Measurements from ENCODE around the gene LDB3.

Gene LDB3

GRCh38 chr10:86724445-86724844, 56.1 kb downstream of the LDB3 start:
- Histone ChIP-seq H3K9ac (ENCODE audit: low read depth, low read length) (no peak overlapping the region), H3K36me3 (ENCODE audit: insufficient read depth, low read length) (no peaks in the 10 kb centered on the region), H3K79me2 (ENCODE audit: insufficient read depth, low read length) (no peaks in the 10 kb centered on the region), H3K9me3 (ENCODE audit: insufficient read depth, low read length, severe bottlenecking) (no peaks in the 10 kb centered on the region), H2AFZ (ENCODE audit: low read depth, low read length) (no peak overlapping the region), H3K4me3 (ENCODE audit: low read depth in 1 of 2, low read length in 2 of 2) (no peak overlapping the region), H4K20me1 (ENCODE audit: insufficient read depth, low read length) (no peaks in the 10 kb centered on the region), H3K4me1 (ENCODE audit: insufficient read depth, low read length) (no peaks in the 10 kb centered on the region), H3K27me3 (ENCODE audit: insufficient read depth, low read length, poor library complexity) (peaks cover 9% of the 10 kb centered on the region), H3K4me2 (ENCODE audit: insufficient read depth, low read length) (no peak overlapping the region), H3K27ac (ENCODE audit: low read length) (no peak overlapping the region)
- no peak for DNase-seq
- ATAC-seq (ENCODE audit: insufficient read depth, low read depth), result no peak
- TF ChIP-seq EZH2 (IDR thresholded peaks at IDR 0.05; ENCODE audit: borderline replicate concordance, low read depth, low read length, severe bottlenecking), result no peak
- no peak for TF ChIP-seq CTCF (IDR thresholded peaks at IDR 0.05; ENCODE audit: borderline replicate concordance, extremely low read depth, low read length, poor library complexity, severe bottlenecking)

GRCh38 chr10:86725980-86726676, 57.8 kb downstream of the LDB3 start:
- no peak overlapping the region for H3K4me2 ChIP-seq (ENCODE audit: insufficient read depth, low read length)
- H3K9me3 ChIP-seq (ENCODE audit: insufficient read depth, low read length, severe bottlenecking), result no peaks in the 10 kb centered on the region
- peaks cover 8% of the 10 kb centered on the region for H3K27me3 ChIP-seq (ENCODE audit: insufficient read depth, low read length, poor library complexity)
- no peaks in the 10 kb centered on the region for H4K20me1 ChIP-seq (ENCODE audit: insufficient read depth, low read length)
- H3K9ac ChIP-seq (ENCODE audit: low read depth, low read length), result no peak overlapping the region
- H3K79me2 ChIP-seq (ENCODE audit: insufficient read depth, low read length), result no peaks in the 10 kb centered on the region
- ATAC-seq (ENCODE audit: insufficient read depth, low read depth) (no peak), DNase-seq (no peak)
- H3K27ac ChIP-seq (ENCODE audit: low read length), result no peak overlapping the region
- H3K36me3 ChIP-seq (ENCODE audit: insufficient read depth, low read length), result no peaks in the 10 kb centered on the region
- H3K4me3 ChIP-seq (ENCODE audit: low read depth in 1 of 2, low read length in 2 of 2), result no peak overlapping the region
- H3K4me1 ChIP-seq (ENCODE audit: insufficient read depth, low read length), result no peaks in the 10 kb centered on the region
- TF ChIP-seq CTCF (IDR thresholded peaks at IDR 0.05; ENCODE audit: borderline replicate concordance, extremely low read depth, low read length, poor library complexity, severe bottlenecking), result no peak
- TF ChIP-seq EZH2 (IDR thresholded peaks at IDR 0.05; ENCODE audit: borderline replicate concordance, low read depth, low read length, severe bottlenecking), result no peak
- H2AFZ ChIP-seq (ENCODE audit: low read depth, low read length), result no peak overlapping the region

GRCh38 chr10:86726677-86726999, 58.3 kb downstream of the LDB3 start:
- Histone ChIP-seq H3K4me2 (ENCODE audit: insufficient read depth, low read length) (no peak overlapping the region), H3K4me1 (ENCODE audit: insufficient read depth, low read length) (no peaks in the 10 kb centered on the region), H2AFZ (ENCODE audit: low read depth, low read length) (no peak overlapping the region), H3K79me2 (ENCODE audit: insufficient read depth, low read length) (no peaks in the 10 kb centered on the region), H3K9ac (ENCODE audit: low read depth, low read length) (no peak overlapping the region), H4K20me1 (ENCODE audit: insufficient read depth, low read length) (no peaks in the 10 kb centered on the region), H3K27ac (ENCODE audit: low read length) (no peak overlapping the region), H3K27me3 (ENCODE audit: insufficient read depth, low read length, poor library complexity) (peaks cover 6% of the 10 kb centered on the region), H3K9me3 (ENCODE audit: insufficient read depth, low read length, severe bottlenecking) (no peaks in the 10 kb centered on the region), H3K4me3 (ENCODE audit: low read depth in 1 of 2, low read length in 2 of 2) (no peak overlapping the region), H3K36me3 (ENCODE audit: insufficient read depth, low read length) (no peaks in the 10 kb centered on the region)
- no peak for DNase-seq
- no peak for ATAC-seq (ENCODE audit: insufficient read depth, low read depth)
- TF ChIP-seq CTCF (IDR thresholded peaks at IDR 0.05; ENCODE audit: borderline replicate concordance, extremely low read depth, low read length, poor library complexity, severe bottlenecking) (no peak), EZH2 (IDR thresholded peaks at IDR 0.05; ENCODE audit: borderline replicate concordance, low read depth, low read length, severe bottlenecking) (no peak)
